DND-41 (cell line): ENCODE measurements around the gene SPACA7.

Experiments used
- ATAC-seq: fragments of 200-7000 bp; cut with Tn5 transposase; 3 replicates; pipeline ENCODE4 v1.9.1; 2021; ENCODE audit warnings: low read depth; ENCODE audit not compliant: insufficient read depth
- DNase-seq: peaks from one replicate; pipeline ENCODE4 v3.0.0-alpha.2; 2020
- H2AFZ ChIP-seq: 2 replicates; pipeline ENCODE4 v1.6.0; 2012; ENCODE audit warnings: low read depth, low read length
- H3K27ac ChIP-seq: 2 replicates; pipeline ENCODE4 v1.5.1; 2012; ENCODE audit warnings: low read length, inconsistent platforms
- H3K27me3 ChIP-seq: fragments of 200-600 bp; sonication (generic); 2 replicates; pipeline ENCODE4 v1.6.0; 2012; ENCODE audit warnings: low read length, mild to moderate bottlenecking, inconsistent platforms; ENCODE audit not compliant: insufficient read depth, poor library complexity
- H3K36me3 ChIP-seq: 2 replicates; pipeline ENCODE4 v1.5.1; 2012; ENCODE audit warnings: low read length, inconsistent platforms; ENCODE audit not compliant: insufficient read depth
- H3K4me1 ChIP-seq: 2 replicates; pipeline ENCODE4 v1.5.1; 2012; ENCODE audit warnings: mild to moderate bottlenecking, low read length; ENCODE audit not compliant: insufficient read depth
- H3K4me2 ChIP-seq: 2 replicates; pipeline ENCODE4 v1.6.0; 2012; ENCODE audit warnings: mild to moderate bottlenecking, moderate library complexity, low read length, inconsistent platforms; ENCODE audit not compliant: insufficient read depth
- H3K4me3 ChIP-seq, 2 experiments: fragments of 200-600 bp in 1 of 2; shearing (Covaris generic) in 1 of 2; 2 replicates each; pipeline ENCODE4 v1.5.1; 2012 to 2016; ENCODE audit warnings: inconsistent platforms in 2 of 2, low read length in 2 of 2, mild to moderate bottlenecking in 2 of 2, low read depth in 1 of 2, moderate library complexity in 1 of 2
- H3K79me2 ChIP-seq: 2 replicates; pipeline ENCODE4 v1.6.0; 2012; ENCODE audit warnings: low read length, inconsistent platforms; ENCODE audit not compliant: insufficient read depth
- H3K9ac ChIP-seq: 2 replicates; pipeline ENCODE4 v1.6.0; 2012; ENCODE audit warnings: low read depth, mild to moderate bottlenecking, inconsistent platforms, low read length, moderate library complexity
- H3K9me3 ChIP-seq: 2 replicates; pipeline ENCODE4 v1.5.1; 2012; ENCODE audit warnings: low read length, moderate library complexity, mild to moderate bottlenecking, inconsistent platforms; ENCODE audit not compliant: insufficient read depth, severe bottlenecking
- H4K20me1 ChIP-seq: 2 replicates; pipeline ENCODE4 v1.6.0; 2012; ENCODE audit warnings: low read length; ENCODE audit not compliant: insufficient read depth
- CTCF ChIP-seq: IDR thresholded peaks from 2 replicates; pipeline ENCODE4 v1.5.1; 2012; ENCODE audit warnings: borderline replicate concordance, low read length, moderate library complexity, mild to moderate bottlenecking; ENCODE audit not compliant: poor library complexity, severe bottlenecking; ENCODE audit errors: extremely low read depth
- EZH2 ChIP-seq: IDR thresholded peaks from 3 replicates; pipeline ENCODE4 v1.6.1; 2012; ENCODE audit warnings: borderline replicate concordance, low read depth, mild to moderate bottlenecking, moderate library complexity, low read length, inconsistent platforms; ENCODE audit not compliant: severe bottlenecking

SPACA7 gene

GRCh38 chr13:112355274-112355838, 20.8 kb upstream of the SPACA7 start:
- Histone ChIP-seq H3K27ac (no peak overlapping the region), H3K79me2 (no peaks in the 10 kb centered on the region), H3K36me3 (no peaks in the 10 kb centered on the region), H3K4me2 (no peak overlapping the region), H3K27me3 (peaks cover 2% of the 10 kb centered on the region), H3K4me3 (no peak overlapping the region), H4K20me1 (no peaks in the 10 kb centered on the region), H3K9me3 (no peaks in the 10 kb centered on the region), H3K9ac (no peak overlapping the region), H3K4me1 (no peaks in the 10 kb centered on the region), H2AFZ (no peak overlapping the region)
- ATAC-seq: no peak
- no peak for DNase-seq
- TF ChIP-seq CTCF (no peak), EZH2 (no peak)

DNA sequence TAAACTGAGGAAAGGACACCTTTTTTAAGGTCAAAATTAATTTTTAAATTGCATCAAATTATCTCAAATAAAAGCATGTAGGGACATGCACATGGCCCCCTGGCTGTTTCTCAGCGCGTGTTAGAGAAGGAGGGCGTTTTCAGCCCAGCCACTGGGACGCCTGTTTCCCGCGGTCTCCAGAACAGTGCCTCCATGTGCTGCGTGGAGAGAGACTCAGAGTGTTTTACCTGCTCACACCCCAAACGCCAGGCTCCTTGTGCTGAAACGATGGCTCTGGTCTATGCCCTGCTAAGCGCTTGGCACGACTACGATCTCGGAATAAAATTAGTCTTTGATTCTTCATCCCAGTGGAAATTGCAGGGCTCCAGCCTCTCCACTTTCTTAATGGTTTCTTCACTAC, 20.0 kb upstream of the SPACA7 start:
- no peaks in the 10 kb centered on the region for H3K36me3 ChIP-seq
- H3K9me3 ChIP-seq: no peaks in the 10 kb centered on the region
- H3K4me3 ChIP-seq: no peak overlapping the region
- no peaks in the 10 kb centered on the region for H3K27me3 ChIP-seq
- no peak overlapping the region for H3K9ac ChIP-seq
- TF ChIP-seq CTCF (no peak), EZH2 (no peak)
- DNase-seq: no peak
- H3K79me2 ChIP-seq: no peaks in the 10 kb centered on the region
- no peaks in the 10 kb centered on the region for H3K4me1 ChIP-seq
- H2AFZ ChIP-seq: no peak overlapping the region
- no peak overlapping the region for H3K27ac ChIP-seq
- H4K20me1 ChIP-seq: no peaks in the 10 kb centered on the region
- ATAC-seq: no peak
- no peak overlapping the region for H3K4me2 ChIP-seq

DNA sequence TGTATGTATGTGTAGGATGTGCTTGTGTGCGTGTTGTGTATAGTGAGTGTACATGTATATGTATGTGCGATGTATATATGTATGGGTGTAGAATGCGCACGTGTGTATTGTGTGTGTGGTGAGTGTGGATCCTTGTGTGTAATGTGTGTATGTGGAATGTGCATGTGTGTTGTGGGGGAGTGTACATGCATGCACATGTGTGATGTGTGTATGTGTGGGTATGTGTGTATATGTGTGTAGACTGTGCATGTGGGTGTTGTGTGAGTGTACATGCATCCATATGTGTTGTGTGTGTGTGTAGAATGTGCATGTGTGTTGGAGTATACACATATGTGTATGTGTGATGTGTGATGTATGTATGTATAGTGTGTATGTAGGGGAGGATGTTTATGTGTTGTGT, 18.0 kb upstream of the SPACA7 start:
- Histone ChIP-seq H4K20me1 (no peaks in the 10 kb centered on the region), H3K36me3 (no peaks in the 10 kb centered on the region), H3K9ac (no peak overlapping the region), H3K4me1 (no peaks in the 10 kb centered on the region), H2AFZ (no peak overlapping the region), H3K9me3 (no peaks in the 10 kb centered on the region), H3K27me3 (no peaks in the 10 kb centered on the region), H3K4me2 (no peak overlapping the region), H3K4me3 (no peak overlapping the region), H3K27ac (no peak overlapping the region), H3K79me2 (no peaks in the 10 kb centered on the region)
- DNase-seq (no peak), ATAC-seq (no peak)
- TF ChIP-seq CTCF (no peak), EZH2 (no peak)

DNA sequence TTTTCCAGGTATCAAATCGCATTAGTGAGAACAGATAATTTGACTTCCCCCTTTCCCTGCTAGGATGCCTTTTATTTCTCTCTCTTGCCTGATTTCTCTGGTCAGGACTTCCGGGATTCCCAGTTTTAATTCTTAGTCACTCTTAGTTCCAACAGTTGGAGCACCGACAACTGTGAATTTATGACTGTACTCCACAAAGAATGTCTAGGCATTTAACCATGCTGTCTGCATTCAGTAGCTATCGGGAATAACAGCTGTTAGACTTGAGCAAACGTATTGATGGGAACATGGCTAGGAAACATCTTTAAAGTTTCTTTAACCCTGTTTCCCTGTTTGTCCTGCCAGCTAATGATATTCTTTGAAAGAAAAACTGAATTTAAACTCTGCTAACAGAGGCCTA, 14.1 kb upstream of the SPACA7 start:
- no peak overlapping the region for H3K4me3 ChIP-seq
- H3K4me2 ChIP-seq: no peak overlapping the region
- H3K27ac ChIP-seq: no peak overlapping the region
- no peaks in the 10 kb centered on the region for H4K20me1 ChIP-seq
- H3K79me2 ChIP-seq: no peaks in the 10 kb centered on the region
- H3K9me3 ChIP-seq: peaks cover 13% of the 10 kb centered on the region
- H3K9ac ChIP-seq: no peak overlapping the region
- DNase-seq: no peak
- no peaks in the 10 kb centered on the region for H3K4me1 ChIP-seq
- no peaks in the 10 kb centered on the region for H3K36me3 ChIP-seq
- no peak for ATAC-seq
- no peak overlapping the region for H2AFZ ChIP-seq
- H3K27me3 ChIP-seq: no peaks in the 10 kb centered on the region
- TF ChIP-seq EZH2: no peak
- TF ChIP-seq CTCF: no peak
